Measurements from ENCODE around the gene NPTX2. TPM values are rescaled to one million over a fixed set of nuclear protein-coding genes. Genes with fewer than 3 reads are reported as not detected.

NPTX2 gene
- total RNA-seq, 3 donors from 2014 or later (not counting 1 experiment from before 2014, with no cell fraction given) = 0.14 TPM; not detected in 2

DNA sequence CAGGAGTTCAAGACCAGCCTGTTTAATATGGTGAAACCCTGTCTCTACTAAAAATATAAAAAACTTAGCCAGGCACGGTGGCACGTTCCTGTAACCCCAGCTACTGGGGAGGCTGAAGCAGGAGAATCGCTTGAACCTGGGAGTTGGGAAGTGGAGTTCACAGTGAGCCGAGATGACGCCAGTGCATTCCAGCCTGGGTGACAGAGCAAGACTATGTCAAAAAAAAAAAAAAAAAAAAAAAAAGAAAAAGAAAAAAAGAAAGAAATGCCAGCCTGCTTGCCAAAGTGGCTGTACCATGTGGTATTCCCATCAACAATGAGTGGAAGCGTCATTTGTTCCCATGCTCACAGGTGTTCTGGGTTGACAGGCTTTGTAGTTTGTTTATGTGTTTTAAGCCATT lies 43.3 kb upstream of the NPTX2 start:
- Histone ChIP-seq H3K36me3 (ENCODE audit: control insufficient read depth, insufficient read depth, low read length) (no peaks in the 10 kb centered on the region), H3K27ac (ENCODE audit: low read length) (no peak overlapping the region), H3K4me3 (ENCODE audit: low read length) (no peak overlapping the region), H3K4me1 (ENCODE audit: control insufficient read depth, insufficient read depth, low read length) (no peaks in the 10 kb centered on the region), H3K9me3 (ENCODE audit: control insufficient read depth, insufficient read depth, low read length) (peaks cover 19% of the 10 kb centered on the region), H3K27me3 (ENCODE audit: control insufficient read depth, insufficient read depth, low read length) (no peaks in the 10 kb centered on the region)
- intact Hi-C loops (cut with micrococcal nuclease) = no loop called here
- no peaks in the 10 kb centered on the region for H3K4me1 Mint-ChIP-seq
- no peak overlapping the region for H3K4me3 Mint-ChIP-seq
- DNase-seq (no peak), ATAC-seq (no peak)
- H3K9me3 Mint-ChIP-seq = peaks cover 6 to 14% of the 10 kb centered on the region in 2 donors
- WGBS (ENCODE audit: insufficient coverage) = 91% methylated on average over 6 of the region's 6 CpGs
- no peak for TF ChIP-seq CTCF (IDR thresholded peaks at IDR 0.05)
- H3K36me3 Mint-ChIP-seq = no peaks in the 10 kb centered on the region
- no peaks in the 10 kb centered on the region for H3K27me3 Mint-ChIP-seq (ENCODE audit: low read depth in 2 of 2)
- no peak overlapping the region for H3K27ac Mint-ChIP-seq

DNA sequence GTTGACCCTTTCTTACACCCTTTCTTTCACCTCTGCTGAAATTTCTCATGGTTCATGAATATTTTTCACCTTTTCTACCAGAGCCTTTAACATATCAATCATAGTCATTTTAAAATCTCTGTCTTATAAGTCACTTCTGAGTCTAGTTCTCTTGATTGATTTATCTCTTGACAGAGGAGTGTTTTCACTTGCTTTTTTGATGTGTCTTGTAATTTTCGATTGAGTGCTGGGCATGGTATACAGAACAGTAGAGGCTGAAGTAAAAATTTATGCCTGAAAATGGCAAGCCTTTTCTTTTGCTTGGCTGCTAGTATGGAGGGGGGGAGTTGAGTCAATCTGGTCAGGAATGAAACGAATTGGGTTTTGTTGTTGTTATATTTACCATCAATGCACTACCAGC lies 41.2 kb upstream of the NPTX2 start:
- intact Hi-C loops (cut with micrococcal nuclease) = no loop called here
- ATAC-seq = no peak
- Histone ChIP-seq H3K27me3 (ENCODE audit: control insufficient read depth, insufficient read depth, low read length) (no peaks in the 10 kb centered on the region), H3K27ac (ENCODE audit: low read length) (no peak overlapping the region), H3K36me3 (ENCODE audit: control insufficient read depth, insufficient read depth, low read length) (no peaks in the 10 kb centered on the region), H3K4me1 (ENCODE audit: control insufficient read depth, insufficient read depth, low read length) (no peaks in the 10 kb centered on the region), H3K9me3 (ENCODE audit: control insufficient read depth, insufficient read depth, low read length) (peaks cover 19% of the 10 kb centered on the region), H3K4me3 (ENCODE audit: low read length) (no peak overlapping the region)
- Mint-ChIP-seq H3K27me3 (ENCODE audit: low read depth in 2 of 2) (no peaks in the 10 kb centered on the region), H3K9me3 (peaks cover 6 to 14% of the 10 kb centered on the region in 2 donors), H3K27ac (no peak overlapping the region), H3K4me1 (no peaks in the 10 kb centered on the region), H3K36me3 (no peaks in the 10 kb centered on the region), H3K4me3 (no peak overlapping the region)
- no peak for TF ChIP-seq CTCF (IDR thresholded peaks at IDR 0.05)
- DNase-seq = no peak
- 79% methylated on average over 1 of the region's 2 CpGs for WGBS (ENCODE audit: insufficient coverage)

GRCh38 chr7:98584830-98585229 lies 32.3 kb upstream of the NPTX2 start:
- Histone ChIP-seq H3K27me3 (ENCODE audit: control insufficient read depth, insufficient read depth, low read length) (no peaks in the 10 kb centered on the region), H3K36me3 (ENCODE audit: control insufficient read depth, insufficient read depth, low read length) (no peaks in the 10 kb centered on the region), H3K4me3 (ENCODE audit: low read length) (no peak overlapping the region), H3K4me1 (ENCODE audit: control insufficient read depth, insufficient read depth, low read length) (no peaks in the 10 kb centered on the region), H3K9me3 (ENCODE audit: control insufficient read depth, insufficient read depth, low read length) (no peaks in the 10 kb centered on the region), H3K27ac (ENCODE audit: low read length) (no peak overlapping the region)
- H3K4me3 Mint-ChIP-seq = no peak overlapping the region
- DNase-seq = no peak
- ATAC-seq = no peak
- no peaks in the 10 kb centered on the region for H3K36me3 Mint-ChIP-seq
- no peaks in the 10 kb centered on the region for H3K4me1 Mint-ChIP-seq
- H3K9me3 Mint-ChIP-seq = peaks cover 0 to 10% of the 10 kb centered on the region in 2 donors
- no peak overlapping the region for H3K27ac Mint-ChIP-seq
- intact Hi-C loops (cut with micrococcal nuclease) = no loop called here
- no peak for TF ChIP-seq CTCF (IDR thresholded peaks at IDR 0.05)
- H3K27me3 Mint-ChIP-seq (ENCODE audit: low read depth in 2 of 2) = no peaks in the 10 kb centered on the region

DNA sequence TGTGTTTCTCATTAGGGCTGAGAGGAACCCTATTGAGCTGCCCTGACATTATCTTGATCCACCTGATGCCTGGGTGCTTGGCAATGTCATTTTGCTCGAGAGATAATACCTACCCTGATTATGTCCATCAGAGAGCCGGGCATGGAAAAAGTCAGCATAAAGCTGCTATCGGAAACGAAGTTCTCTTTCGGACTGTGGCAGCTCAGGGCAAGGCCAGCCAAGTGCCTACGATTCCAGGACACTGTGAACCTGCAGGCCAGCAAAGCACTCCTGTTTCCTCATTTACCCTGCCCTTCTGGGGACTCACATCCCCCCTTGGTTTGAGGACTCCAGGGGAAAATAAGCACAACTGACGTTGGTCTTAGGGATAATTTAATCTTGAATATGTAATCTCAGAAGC lies 25.2 kb upstream of the NPTX2 start:
- Mint-ChIP-seq H3K36me3 (no peaks in the 10 kb centered on the region), H3K4me3 (no peak overlapping the region), H3K9me3 (no peaks in the 10 kb centered on the region), H3K27me3 (ENCODE audit: low read depth in 2 of 2) (peaks cover 0 to 2% of the 10 kb centered on the region in 2 donors), H3K27ac (no peak overlapping the region), H3K4me1 (no peaks in the 10 kb centered on the region)
- H3K9me3 ChIP-seq (ENCODE audit: control insufficient read depth, insufficient read depth, low read length) = no peaks in the 10 kb centered on the region
- no peaks in the 10 kb centered on the region for H3K27me3 ChIP-seq (ENCODE audit: control insufficient read depth, insufficient read depth, low read length)
- ATAC-seq (no peak), DNase-seq (no peak)
- no peaks in the 10 kb centered on the region for H3K4me1 ChIP-seq (ENCODE audit: control insufficient read depth, insufficient read depth, low read length)
- no peak overlapping the region for H3K27ac ChIP-seq (ENCODE audit: low read length)
- H3K4me3 ChIP-seq (ENCODE audit: low read length) = no peak overlapping the region
- no peaks in the 10 kb centered on the region for H3K36me3 ChIP-seq (ENCODE audit: control insufficient read depth, insufficient read depth, low read length)
- 87% methylated on average over 6 of the region's 7 CpGs for WGBS (ENCODE audit: insufficient coverage)
- intact Hi-C loops (cut with micrococcal nuclease) = no loop called here
- no peak for TF ChIP-seq CTCF (IDR thresholded peaks at IDR 0.05)

Data from natural killer cell (primary cell).